Smooth muscle cell (in vitro differentiated cells): ENCODE results near the gene BNC1. TPM values are rescaled to one million over a fixed set of nuclear protein-coding genes. Genes with fewer than 3 reads are reported as not detected.

Experiments
- DNase-seq: peaks from one replicate; lab custom pipeline; 2025; ENCODE audit not compliant: unreplicated experiment; lab: John Stamatoyannopoulos, UW
- H2AFZ ChIP-seq: fragments of 200-600 bp; sonication (generic); 2 replicates; pipeline ENCODE4 v1.6.0; 2016; ENCODE audit warnings: antibody characterized with exemption, low read depth, mild to moderate bottlenecking
- H3F3A ChIP-seq: fragments of 200-600 bp; sonication (generic); 2 replicates; pipeline ENCODE4 v1.6.0; 2017; ENCODE audit warnings: antibody characterized with exemption, low read depth
- H3K27ac ChIP-seq: fragments of 200-600 bp; sonication (generic); 2 replicates; pipeline ENCODE4 v1.5.1; 2016; ENCODE audit warnings: low read depth, mild to moderate bottlenecking
- H3K27me3 ChIP-seq: fragments of 200-600 bp; sonication (generic); 2 replicates; pipeline ENCODE4 v1.6.1; 2016; ENCODE audit warnings: low read depth, mild to moderate bottlenecking
- H3K36me3 ChIP-seq: fragments of 200-600 bp; sonication (generic); 2 replicates; pipeline ENCODE4 v1.5.1; 2016; ENCODE audit warnings: low read depth
- H3K4me1 ChIP-seq: fragments of 200-600 bp; sonication (generic); 2 replicates; pipeline ENCODE4 v1.5.1; 2016; ENCODE audit warnings: low read depth
- H3K4me2 ChIP-seq: fragments of 200-600 bp; sonication (generic); 2 replicates; pipeline ENCODE4 v1.6.0; 2016; ENCODE audit warnings: mild to moderate bottlenecking
- H3K4me3 ChIP-seq: fragments of 200-600 bp; sonication (generic); 2 replicates; pipeline ENCODE4 v1.5.1; 2016; ENCODE audit warnings: mild to moderate bottlenecking
- H3K79me2 ChIP-seq: fragments of 200-600 bp; sonication (generic); 2 replicates; pipeline ENCODE4 v1.6.0; 2016; ENCODE audit warnings: low read depth, mild to moderate bottlenecking
- H3K9ac ChIP-seq: fragments of 200-600 bp; sonication (generic); 2 replicates; pipeline ENCODE4 v1.6.0; 2016; ENCODE audit warnings: low read depth
- H3K9me3 ChIP-seq: fragments of 200-600 bp; sonication (generic); replicated peaks from 2 replicates; pipeline ENCODE4 v1.5.1; 2016; ENCODE audit warnings: low read depth
- H4K20me1 ChIP-seq: fragments of 200-600 bp; sonication (generic); 2 replicates; pipeline ENCODE4 v1.6.0; 2016; ENCODE audit warnings: low read depth
- CTCF ChIP-seq: fragments of 200-600 bp; sonication (generic); IDR thresholded peaks from 2 replicates; pipeline ENCODE4 v1.5.1; 2017; ENCODE audit warnings: borderline replicate concordance, mild to moderate bottlenecking, antibody characterized with exemption; ENCODE audit not compliant: insufficient read depth, poor library complexity, severe bottlenecking
- WGBS: methylation state at CpG from one replicate; pipeline ENCODE4 v1.1.7; 2016; ENCODE audit warnings: low lambda C conversion rate; 5-methylcytosine and 5-hydroxymethylcytosine counted together
- polyA plus RNA-seq: library from polyadenylated mRNA; unstranded; fragments of >200 nt; fragmentation: Nextera tagmentation; extraction: Ambion mirVana; gene quantifications from 2 replicates; pipeline ENCODE4 v1.2.1, GENCODE V29; 2016
- total RNA-seq: library from RNA; depleted of rRNA; stranded (reverse); fragments of >200 nt; gene quantifications from 2 replicates; pipeline ENCODE4 v1.2.3, GENCODE V29; 2014

Gene BNC1
- total and polyA plus RNA-seq, 2 experiments from 2014 or later = 0.42 to 4.3 TPM

DNA sequence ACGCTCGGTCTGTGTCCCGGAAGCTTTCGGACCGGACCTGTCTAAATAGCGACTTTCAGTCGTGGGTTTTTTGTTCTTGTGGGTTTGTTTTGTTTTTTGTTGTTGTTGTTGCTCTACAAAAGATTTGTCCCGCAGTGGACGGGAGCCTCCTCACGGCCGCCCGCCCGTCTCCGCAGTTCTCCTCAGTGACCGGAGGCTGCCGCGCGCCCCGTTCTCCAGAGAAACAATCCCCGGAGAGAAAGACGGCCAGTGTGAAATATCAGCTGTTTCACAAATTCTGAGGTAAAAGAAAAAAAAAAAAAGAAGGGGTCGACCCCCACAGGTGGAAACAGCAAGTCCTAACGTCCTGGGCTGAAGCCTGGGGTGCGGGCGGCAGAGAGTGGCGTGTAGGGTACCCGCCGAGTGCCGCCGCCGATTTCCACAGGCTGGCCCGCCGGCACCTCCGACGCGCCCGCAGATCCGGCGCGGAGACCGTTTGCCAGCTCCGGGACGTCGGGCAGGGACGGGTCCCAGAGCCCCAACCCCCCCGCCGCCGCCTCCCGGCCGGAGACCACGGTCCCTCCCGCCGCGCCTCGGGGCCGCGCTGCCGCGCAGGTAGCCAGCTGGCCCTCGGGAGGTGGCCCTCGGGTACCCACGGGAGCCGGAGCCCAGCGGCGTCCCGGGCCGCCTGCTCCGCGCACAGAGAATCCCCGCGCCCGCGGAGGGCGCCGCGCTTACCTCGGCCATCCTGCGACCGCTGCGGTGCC, 478 bp downstream of the BNC1 start:
- peak overlapping the region; percentile 74 for H3K9ac ChIP-seq
- H3K4me1 ChIP-seq = peaks cover 20% of the 10 kb centered on the region
- no peak overlapping the region for H3K27ac ChIP-seq
- peak overlapping the region; percentile 94 for H2AFZ ChIP-seq
- no peaks in the 10 kb centered on the region for H3K36me3 ChIP-seq
- no peak for DNase-seq
- peak overlapping the region; percentile 90 for H3K4me2 ChIP-seq
- H3K79me2 ChIP-seq = no peaks in the 10 kb centered on the region
- peaks cover 15% of the 10 kb centered on the region for H3F3A ChIP-seq
- 2% methylated on average over 48 of the region's 80 CpGs for WGBS
- peak overlapping the region; percentile 59 for H3K4me3 ChIP-seq
- H4K20me1 ChIP-seq = no peaks in the 10 kb centered on the region
- H3K27me3 ChIP-seq = no peaks in the 10 kb centered on the region
- no peaks in the 10 kb centered on the region for H3K9me3 ChIP-seq
- no peak for TF ChIP-seq CTCF

DNA sequence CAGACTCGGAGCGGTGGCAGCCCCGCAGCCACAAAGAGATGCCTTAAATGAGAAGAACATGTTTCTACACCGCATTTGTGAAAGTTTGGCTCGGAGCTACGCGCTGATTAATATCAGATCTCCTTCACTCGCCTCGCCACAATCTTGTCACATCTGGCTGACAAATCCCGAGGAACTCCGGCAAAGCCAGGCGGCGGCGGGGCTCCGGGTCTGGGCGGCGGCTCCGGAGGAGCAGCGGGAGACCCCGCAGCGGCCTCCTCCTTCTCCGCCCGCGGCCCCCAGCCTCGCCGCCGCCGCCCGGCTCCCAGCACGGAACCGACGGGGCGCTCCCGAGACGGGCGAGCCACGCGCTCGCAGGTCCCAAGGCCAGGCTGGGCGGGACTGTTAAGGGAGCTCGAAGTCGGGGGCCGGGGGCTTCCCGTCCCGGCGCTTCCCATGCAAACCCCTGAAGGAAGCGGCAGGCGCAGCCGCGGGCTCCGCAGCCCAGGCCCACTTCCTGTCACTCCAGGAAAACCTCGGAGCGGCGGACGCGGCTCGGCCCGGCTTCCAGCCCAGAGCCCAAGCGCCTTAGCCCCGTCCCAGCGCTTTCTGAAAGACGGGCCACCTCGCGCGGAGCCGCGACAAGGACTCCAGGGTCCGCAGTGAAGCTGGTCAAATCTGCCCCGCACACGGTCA, 1.2 kb downstream of the BNC1 start:
- H3K79me2 ChIP-seq = no peaks in the 10 kb centered on the region
- H3K4me2 ChIP-seq = peak overlapping the region; percentile 90
- H3K9me3 ChIP-seq = no peaks in the 10 kb centered on the region
- peaks cover 19% of the 10 kb centered on the region for H3K4me1 ChIP-seq
- no peak for DNase-seq
- peak overlapping the region; percentile 7 for H3K27ac ChIP-seq
- H3K4me3 ChIP-seq = peak overlapping the region; percentile 59
- H2AFZ ChIP-seq = peak overlapping the region; percentile 94
- under 1% methylated on average over 53 of the region's 70 CpGs for WGBS
- no peaks in the 10 kb centered on the region for H3K36me3 ChIP-seq
- H3K9ac ChIP-seq = peak overlapping the region; percentile 74
- no peaks in the 10 kb centered on the region for H3K27me3 ChIP-seq
- no peak for TF ChIP-seq CTCF
- no peaks in the 10 kb centered on the region for H4K20me1 ChIP-seq
- H3F3A ChIP-seq = peaks cover 12% of the 10 kb centered on the region

DNA sequence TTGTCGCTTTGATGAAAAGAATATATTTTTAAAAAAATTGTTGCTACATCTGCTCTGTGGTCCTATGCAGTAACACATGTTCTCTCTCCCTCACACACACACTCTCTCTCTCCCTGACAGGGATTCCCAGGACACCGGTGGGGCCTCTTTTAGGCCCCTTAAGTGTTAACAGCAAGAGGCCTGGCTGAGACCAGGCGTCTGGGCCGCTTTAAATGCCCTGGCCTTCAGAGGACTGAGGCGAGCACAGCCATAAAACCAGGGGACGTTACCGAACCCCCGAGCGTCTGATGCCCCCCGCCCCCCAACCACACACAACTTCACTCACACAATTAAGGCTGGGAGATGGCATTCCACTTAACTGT, 1.7 kb downstream of the BNC1 start:
- peak overlapping the region; percentile 94 for H2AFZ ChIP-seq
- DNase-seq = no peak

More for the DNA sequence above, 1.7 kb downstream of the BNC1 start:
- Histone ChIP-seq H3K27ac (peak overlapping the region; percentile 7), H3K4me2 (peak overlapping the region; percentile 90), H3K79me2 (no peaks in the 10 kb centered on the region), H3F3A (peaks cover 12% of the 10 kb centered on the region), H3K4me3 (peak overlapping the region; percentile 59), H3K36me3 (no peaks in the 10 kb centered on the region), H3K9me3 (no peaks in the 10 kb centered on the region), H3K4me1 (peaks cover 13% of the 10 kb centered on the region), H3K27me3 (no peaks in the 10 kb centered on the region), H3K9ac (peak overlapping the region; percentile 74), H4K20me1 (no peaks in the 10 kb centered on the region)
- WGBS = 6% methylated on average over 10 of the region's 10 CpGs
- no peak for TF ChIP-seq CTCF
